Neural progenitor cell (in vitro differentiated cells): Measurements from ENCODE around the gene SURF6.

Experiments
- EZH2 ChIP-seq: fragments of 200-600 bp; sonication (generic); IDR thresholded peaks from 2 replicates; pipeline ENCODE4 v1.6.1; 2017; ENCODE audit warnings: antibody characterized with exemption, mild to moderate bottlenecking, moderate library complexity
- TF ChIP-seq, protein P1 (sequence below): fragments of 200-600 bp; sonication (generic); IDR thresholded peaks from 2 replicates; pipeline ENCODE4 v1.5.1; 2017; ENCODE audit warnings: antibody characterized with exemption, mild to moderate bottlenecking

DNA sequence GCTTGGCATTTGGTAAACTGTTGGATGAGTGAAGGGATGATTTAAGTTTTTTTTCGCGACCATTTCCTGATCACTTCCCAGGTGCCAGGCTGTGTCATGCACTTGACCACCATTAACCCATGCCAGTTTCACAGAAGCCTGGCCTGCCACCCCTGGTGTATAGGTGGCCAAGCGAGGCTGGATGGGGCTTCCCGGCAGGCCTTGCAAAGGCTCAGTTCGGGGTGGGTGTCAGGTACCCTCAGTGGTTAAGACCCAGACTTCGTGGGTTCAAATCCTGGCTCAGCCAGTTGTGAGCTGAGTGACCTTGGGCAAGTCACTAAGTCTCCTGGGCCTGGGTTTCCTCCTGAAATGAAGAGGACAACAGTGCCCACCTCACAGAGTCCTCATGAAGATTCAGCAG lies 9.6 kb upstream of the SURF6 start:
- no peak for TF ChIP-seq EZH2
- TF ChIP-seq, protein P1, sequence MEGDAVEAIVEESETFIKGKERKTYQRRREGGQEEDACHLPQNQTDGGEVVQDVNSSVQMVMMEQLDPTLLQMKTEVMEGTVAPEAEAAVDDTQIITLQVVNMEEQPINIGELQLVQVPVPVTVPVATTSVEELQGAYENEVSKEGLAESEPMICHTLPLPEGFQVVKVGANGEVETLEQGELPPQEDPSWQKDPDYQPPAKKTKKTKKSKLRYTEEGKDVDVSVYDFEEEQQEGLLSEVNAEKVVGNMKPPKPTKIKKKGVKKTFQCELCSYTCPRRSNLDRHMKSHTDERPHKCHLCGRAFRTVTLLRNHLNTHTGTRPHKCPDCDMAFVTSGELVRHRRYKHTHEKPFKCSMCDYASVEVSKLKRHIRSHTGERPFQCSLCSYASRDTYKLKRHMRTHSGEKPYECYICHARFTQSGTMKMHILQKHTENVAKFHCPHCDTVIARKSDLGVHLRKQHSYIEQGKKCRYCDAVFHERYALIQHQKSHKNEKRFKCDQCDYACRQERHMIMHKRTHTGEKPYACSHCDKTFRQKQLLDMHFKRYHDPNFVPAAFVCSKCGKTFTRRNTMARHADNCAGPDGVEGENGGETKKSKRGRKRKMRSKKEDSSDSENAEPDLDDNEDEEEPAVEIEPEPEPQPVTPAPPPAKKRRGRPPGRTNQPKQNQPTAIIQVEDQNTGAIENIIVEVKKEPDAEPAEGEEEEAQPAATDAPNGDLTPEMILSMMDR: no peak
